Neural progenitor cell (in vitro differentiated cells): Measurements from ENCODE around the gene PRRT4.

Experiments
- CTCF ChIP-seq: fragments of 200-600 bp; sonication (generic); IDR thresholded peaks from 2 replicates; pipeline ENCODE4 v1.5.1; 2017; ENCODE audit warnings: antibody characterized with exemption, mild to moderate bottlenecking
- EZH2 ChIP-seq: fragments of 200-600 bp; sonication (generic); IDR thresholded peaks from 2 replicates; pipeline ENCODE4 v1.6.1; 2017; ENCODE audit warnings: antibody characterized with exemption, mild to moderate bottlenecking, moderate library complexity

- TF ChIP-seq CTCF, result peak; percentile 58
- TF ChIP-seq EZH2, result no peak
These were observed 9.3 kb downstream of the PRRT4 start for GRCh38 chr7:128352153-128352537.
